HG02943 (cell line): Measurements from ENCODE around the gene CMTM7.
"Not testable (repeated sequence)": the region's sequence is repeated elsewhere in the genome, so short reads cannot be mapped to it uniquely, and the experiment has no call there.

Experiments
- ATAC-seq: cut with Tn5 transposase; IDR thresholded peaks from one replicate; pipeline ENCODE4 v1.9.1; 2021; ENCODE audit warnings: mild to moderate bottlenecking, low read depth, moderate library complexity; ENCODE audit not compliant: unreplicated experiment

CMTM7 gene

GRCh38 chr3:32455609-32456428, 64.2 kb downstream of the CMTM7 start:
- ATAC-seq = no peak

- no peak for ATAC-seq
These were observed 64.9 kb downstream of the CMTM7 start for GRCh38 chr3:32456429-32457130.

- ATAC-seq = no peak
These were observed 66.4 kb downstream of the CMTM7 start for GRCh38 chr3:32457971-32458471.

GRCh38 chr3:32459450-32459849, 67.8 kb downstream of the CMTM7 start:
- no peak for ATAC-seq

- peak; percentile 84 for ATAC-seq
These were observed 68.5 kb downstream of the CMTM7 start for GRCh38 chr3:32460031-32460749.

- ATAC-seq = not testable (repeated sequence)
These were observed 69.3 kb downstream of the CMTM7 start for GRCh38 chr3:32460817-32461496.

GRCh38 chr3:32462191-32462986, 70.7 kb downstream of the CMTM7 start:
- not testable (repeated sequence) for ATAC-seq

GRCh38 chr3:32463415-32463814, 71.8 kb downstream of the CMTM7 start:
- ATAC-seq = not testable (repeated sequence)

- not testable (repeated sequence) for ATAC-seq
These were observed 73.1 kb downstream of the CMTM7 start for GRCh38 chr3:32464726-32465125.

GRCh38 chr3:32466808-32467207, 75.2 kb downstream of the CMTM7 start:
- not testable (repeated sequence) for ATAC-seq

GRCh38 chr3:32467333-32468070, 75.8 kb downstream of the CMTM7 start:
- ATAC-seq = no peak

- no peak for ATAC-seq
These were observed 77.7 kb downstream of the CMTM7 start for GRCh38 chr3:32469151-32469874.

- no peak for ATAC-seq
These were observed 78.7 kb downstream of the CMTM7 start for GRCh38 chr3:32470362-32470761.

GRCh38 chr3:32471246-32471645, 79.6 kb downstream of the CMTM7 start:
- ATAC-seq = no peak

GRCh38 chr3:32472151-32472550, 80.5 kb downstream of the CMTM7 start:
- not testable (repeated sequence) for ATAC-seq

GRCh38 chr3:32474201-32474600, 82.5 kb downstream of the CMTM7 start:
- no peak for ATAC-seq

- ATAC-seq = no peak
These were observed 89.0 kb downstream of the CMTM7 start for GRCh38 chr3:32480604-32481003.
